RWPE2 (cell line): Measurements from ENCODE around the gene STRN3.
A peak's percentile ranks its signal among the peaks of the same experiment; 100 is the strongest.

ENCODE experiments used
- ATAC-seq: fragments of 200-7000 bp; cut with Tn5 transposase; 3 replicates; pipeline ENCODE4 v1.9.1; 2021; ENCODE audit warnings: low read depth
- DNase-seq: peaks from one replicate; pipeline ENCODE4 v3.0.0-alpha.2; 2020; ENCODE audit warnings: low spot score
- H3K27ac ChIP-seq: fragments of 450-650 bp; 2 replicates; pipeline ENCODE4 v1.5.1; 2017; ENCODE audit warnings: mild to moderate bottlenecking; ENCODE audit not compliant: poor library complexity, severe bottlenecking
- H3K27me3 ChIP-seq: fragments of 250-450 bp; sonication (Bioruptor Pico); 2 replicates; pipeline ENCODE4 v1.5.1; 2021; ENCODE audit warnings: mild to moderate bottlenecking, moderate library complexity; ENCODE audit not compliant: insufficient read depth, poor library complexity, severe bottlenecking
- H3K36me3 ChIP-seq: fragments of 250-450 bp; sonication (Bioruptor Pico); 2 replicates; pipeline ENCODE4 v1.5.1; 2020; ENCODE audit warnings: low read depth, mild to moderate bottlenecking, moderate library complexity
- H3K4me1 ChIP-seq: fragments of 250-450 bp; sonication (Bioruptor Pico); 2 replicates; pipeline ENCODE4 v1.5.1; 2021; ENCODE audit warnings: mild to moderate bottlenecking, moderate library complexity; ENCODE audit not compliant: insufficient read depth, poor library complexity, severe bottlenecking
- H3K4me3 ChIP-seq: fragments of 250-450 bp; sonication (Bioruptor Pico); 2 replicates; pipeline ENCODE4 v1.5.1; 2021; ENCODE audit warnings: mild to moderate bottlenecking, moderate library complexity; ENCODE audit not compliant: severe bottlenecking
- H3K9me3 ChIP-seq: fragments of 250-450 bp; sonication (Bioruptor Pico); 2 replicates; pipeline ENCODE4 v1.5.1; 2021; ENCODE audit warnings: mild to moderate bottlenecking, moderate library complexity; ENCODE audit not compliant: severe bottlenecking
- TF ChIP-seq, protein P1 (sequence below): fragments of 450-650 bp; IDR thresholded peaks from one replicate; pipeline ENCODE4 v1.5.1; 2017; ENCODE audit warnings: mild to moderate bottlenecking, moderate library complexity; ENCODE audit not compliant: poor library complexity, severe bottlenecking

Gene STRN3, protein sequence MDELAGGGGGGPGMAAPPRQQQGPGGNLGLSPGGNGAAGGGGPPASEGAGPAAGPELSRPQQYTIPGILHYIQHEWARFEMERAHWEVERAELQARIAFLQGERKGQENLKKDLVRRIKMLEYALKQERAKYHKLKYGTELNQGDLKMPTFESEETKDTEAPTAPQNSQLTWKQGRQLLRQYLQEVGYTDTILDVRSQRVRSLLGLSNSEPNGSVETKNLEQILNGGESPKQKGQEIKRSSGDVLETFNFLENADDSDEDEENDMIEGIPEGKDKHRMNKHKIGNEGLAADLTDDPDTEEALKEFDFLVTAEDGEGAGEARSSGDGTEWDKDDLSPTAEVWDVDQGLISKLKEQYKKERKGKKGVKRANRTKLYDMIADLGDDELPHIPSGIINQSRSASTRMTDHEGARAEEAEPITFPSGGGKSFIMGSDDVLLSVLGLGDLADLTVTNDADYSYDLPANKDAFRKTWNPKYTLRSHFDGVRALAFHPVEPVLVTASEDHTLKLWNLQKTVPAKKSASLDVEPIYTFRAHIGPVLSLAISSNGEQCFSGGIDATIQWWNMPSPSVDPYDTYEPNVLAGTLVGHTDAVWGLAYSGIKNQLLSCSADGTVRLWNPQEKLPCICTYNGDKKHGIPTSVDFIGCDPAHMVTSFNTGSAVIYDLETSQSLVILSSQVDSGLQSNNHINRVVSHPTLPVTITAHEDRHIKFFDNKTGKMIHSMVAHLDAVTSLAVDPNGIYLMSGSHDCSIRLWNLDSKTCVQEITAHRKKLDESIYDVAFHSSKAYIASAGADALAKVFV

DNA sequence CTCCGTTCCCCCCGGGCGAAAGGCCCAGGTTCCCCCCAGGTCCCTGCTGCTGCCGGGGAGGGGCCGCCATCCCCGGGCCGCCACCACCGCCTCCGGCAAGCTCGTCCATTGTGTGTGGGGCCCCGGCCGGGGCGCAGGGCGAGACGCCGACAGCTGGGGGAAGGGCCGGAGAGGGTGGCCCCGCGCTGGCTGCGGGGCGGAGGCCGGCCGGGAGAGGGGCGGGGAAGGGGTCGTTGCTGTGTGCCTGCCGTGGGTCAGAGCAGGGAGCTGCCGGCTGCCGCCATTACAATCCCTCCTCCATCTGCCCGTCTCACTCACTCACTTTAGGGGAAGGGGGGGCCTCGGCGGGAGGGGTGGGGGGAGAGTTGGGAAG lies at the start of gene STRN3:
Gene STRN3, minus strand, starts transcription at position 303 of the 373 bp plus-strand sequence. Its CDS starts 194 bp downstream, at position 109.
- TF ChIP-seq, protein P1, sequence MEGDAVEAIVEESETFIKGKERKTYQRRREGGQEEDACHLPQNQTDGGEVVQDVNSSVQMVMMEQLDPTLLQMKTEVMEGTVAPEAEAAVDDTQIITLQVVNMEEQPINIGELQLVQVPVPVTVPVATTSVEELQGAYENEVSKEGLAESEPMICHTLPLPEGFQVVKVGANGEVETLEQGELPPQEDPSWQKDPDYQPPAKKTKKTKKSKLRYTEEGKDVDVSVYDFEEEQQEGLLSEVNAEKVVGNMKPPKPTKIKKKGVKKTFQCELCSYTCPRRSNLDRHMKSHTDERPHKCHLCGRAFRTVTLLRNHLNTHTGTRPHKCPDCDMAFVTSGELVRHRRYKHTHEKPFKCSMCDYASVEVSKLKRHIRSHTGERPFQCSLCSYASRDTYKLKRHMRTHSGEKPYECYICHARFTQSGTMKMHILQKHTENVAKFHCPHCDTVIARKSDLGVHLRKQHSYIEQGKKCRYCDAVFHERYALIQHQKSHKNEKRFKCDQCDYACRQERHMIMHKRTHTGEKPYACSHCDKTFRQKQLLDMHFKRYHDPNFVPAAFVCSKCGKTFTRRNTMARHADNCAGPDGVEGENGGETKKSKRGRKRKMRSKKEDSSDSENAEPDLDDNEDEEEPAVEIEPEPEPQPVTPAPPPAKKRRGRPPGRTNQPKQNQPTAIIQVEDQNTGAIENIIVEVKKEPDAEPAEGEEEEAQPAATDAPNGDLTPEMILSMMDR: no peak
- Histone ChIP-seq H3K9me3 (no peaks in the 10 kb centered on the region), H3K36me3 (peaks cover 30% of the 10 kb centered on the region), H3K4me1 (peaks cover 23% of the 10 kb centered on the region), H3K4me3 (peak within 1 kb of the TSS; percentile 81), H3K27ac (peak within 1 kb of the TSS; percentile 95), H3K27me3 (no peaks in the 10 kb centered on the region)
- ATAC-seq: no peak
- no peak for DNase-seq

DNA sequence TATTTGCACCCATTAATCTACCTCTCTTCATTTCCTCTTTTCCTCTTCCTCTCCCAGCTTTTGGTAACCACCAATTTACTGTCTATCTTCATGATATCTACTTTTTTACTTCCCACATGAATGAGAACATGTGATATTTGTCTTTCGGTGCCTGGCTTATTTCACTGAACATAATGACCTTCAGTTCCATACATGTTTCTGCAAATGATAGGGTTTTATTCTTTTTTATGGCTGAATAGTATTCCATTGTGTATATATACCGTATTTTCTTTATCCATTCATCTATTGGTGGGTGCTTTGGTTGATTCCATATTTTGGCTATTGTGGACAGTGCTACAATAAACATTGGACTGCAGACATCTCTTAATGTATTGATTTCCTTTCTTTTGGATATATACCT lies 49.0 kb upstream of the STRN3 start:
- DNase-seq: no peak
- Histone ChIP-seq H3K9me3 (no peaks in the 10 kb centered on the region), H3K36me3 (no peaks in the 10 kb centered on the region), H3K27ac (no peak overlapping the region), H3K4me3 (no peak overlapping the region), H3K27me3 (no peaks in the 10 kb centered on the region), H3K4me1 (peaks cover 17% of the 10 kb centered on the region)
- TF ChIP-seq, protein P1: no peak
- no peak for ATAC-seq

DNA sequence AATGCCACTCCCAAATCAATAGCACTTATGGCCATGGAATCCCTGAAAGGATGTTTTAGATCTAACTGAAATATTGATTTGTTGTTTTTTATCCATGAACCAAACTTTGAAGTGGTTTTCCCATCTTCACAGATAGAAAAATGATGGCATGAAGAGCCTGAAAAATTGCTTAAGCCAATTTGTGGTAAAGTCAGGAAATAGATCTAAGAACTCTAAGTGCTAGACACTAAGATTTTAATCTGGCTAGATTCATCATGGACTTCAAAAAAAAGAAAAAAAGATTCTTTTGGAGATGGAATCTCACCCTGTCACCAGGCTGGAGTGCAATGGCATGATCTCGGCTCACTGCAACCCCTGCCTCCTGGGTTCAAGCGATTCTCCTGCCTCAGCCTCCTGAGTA lies 45.0 kb upstream of the STRN3 start:
- TF ChIP-seq, protein P1: no peak
- DNase-seq: no peak
- no peak for ATAC-seq
- H3K9me3 ChIP-seq: no peaks in the 10 kb centered on the region
- peak overlapping the region; percentile 52 for H3K27ac ChIP-seq
- no peaks in the 10 kb centered on the region for H3K27me3 ChIP-seq
- peaks cover 11% of the 10 kb centered on the region for H3K4me1 ChIP-seq
- no peak overlapping the region for H3K4me3 ChIP-seq
- H3K36me3 ChIP-seq: no peaks in the 10 kb centered on the region

DNA sequence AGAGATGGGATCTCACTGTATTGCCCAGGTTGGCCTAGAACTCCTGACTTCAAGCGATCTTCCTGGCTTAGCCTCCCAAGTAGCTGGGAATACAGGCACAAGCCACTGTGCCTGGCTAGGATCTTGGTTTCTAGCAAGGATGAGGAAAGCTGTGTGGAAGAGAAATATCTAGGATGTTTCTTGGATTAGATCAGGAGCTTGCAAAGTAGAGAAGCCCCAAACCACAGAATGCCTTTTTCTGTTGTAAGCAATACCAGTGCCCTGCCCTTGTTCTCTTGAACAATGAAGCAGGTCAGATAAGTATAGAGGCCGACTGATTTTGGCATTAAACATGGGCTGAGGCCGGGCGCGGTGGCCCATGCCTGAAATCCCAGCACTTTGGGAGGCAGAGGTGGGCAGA lies 44.3 kb upstream of the STRN3 start:
- Histone ChIP-seq H3K27me3 (no peaks in the 10 kb centered on the region), H3K27ac (peak overlapping the region; percentile 52), H3K4me3 (no peak overlapping the region), H3K9me3 (no peaks in the 10 kb centered on the region), H3K4me1 (peaks cover 11% of the 10 kb centered on the region), H3K36me3 (no peaks in the 10 kb centered on the region)
- DNase-seq: no peak
- TF ChIP-seq, protein P1: no peak
- ATAC-seq: peak; percentile 95

DNA sequence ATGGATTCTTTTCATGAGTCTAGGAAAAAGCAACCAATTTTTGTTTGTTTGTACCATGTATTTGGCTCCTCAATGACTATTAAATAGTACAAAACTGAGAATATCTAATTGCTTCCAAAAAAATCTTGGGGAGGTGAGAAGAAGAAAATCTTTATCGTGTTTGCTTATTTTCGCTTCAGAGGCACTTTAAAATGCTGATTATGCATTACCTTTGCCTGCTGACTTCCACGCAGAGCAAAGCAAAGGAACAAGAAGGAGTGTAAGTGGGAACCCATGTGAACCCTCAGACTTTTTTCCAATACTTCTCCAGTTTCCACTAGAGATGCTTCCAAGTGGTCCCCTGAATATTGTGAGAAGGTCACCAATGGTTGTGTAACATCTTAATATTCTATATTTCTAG lies 43.2 kb upstream of the STRN3 start:
- no peak for ATAC-seq
- TF ChIP-seq, protein P1: no peak
- H3K27me3 ChIP-seq: no peaks in the 10 kb centered on the region

More for the DNA sequence above, 43.2 kb upstream of the STRN3 start:
- DNase-seq: no peak
- H3K27ac ChIP-seq: no peak overlapping the region
- H3K4me1 ChIP-seq: peaks cover 11% of the 10 kb centered on the region
- H3K4me3 ChIP-seq: no peak overlapping the region
- H3K9me3 ChIP-seq: no peaks in the 10 kb centered on the region
- no peaks in the 10 kb centered on the region for H3K36me3 ChIP-seq
